VCaP (cell line): Measurements from ENCODE around the gene MAN2A1.

Source experiments
- H3K27ac ChIP-seq: fragments of 450-650 bp; 2 replicates; pipeline ENCODE4 v1.5.1; 2017
- CTCF ChIP-seq: fragments of 450-650 bp; conservative IDR thresholded peaks from 2 replicates; pipeline ENCODE4 v1.5.1; 2017; ENCODE audit warnings: mild to moderate bottlenecking, moderate library complexity

MAN2A1 gene

GRCh38 chr5:109689740-109690241, at the start of gene MAN2A1:
Gene MAN2A1 (plus strand): TSS chr5:109689927. CDS start chr5:109690418, 491 bp downstream.
- H3K27ac ChIP-seq, result peak within 1 kb of the TSS; percentile 84
- TF ChIP-seq CTCF, result no peak

GRCh38 chr5:109640976-109641375, 48.8 kb upstream of the MAN2A1 start:
- no peak overlapping the region for H3K27ac ChIP-seq
- no peak for TF ChIP-seq CTCF

- no peak for TF ChIP-seq CTCF
- H3K27ac ChIP-seq, result no peak overlapping the region
Measured at GRCh38 chr5:109643791-109644350, 45.9 kb upstream of the MAN2A1 start.

GRCh38 chr5:109644829-109645228, 44.9 kb upstream of the MAN2A1 start:
- no peak for TF ChIP-seq CTCF
- no peak overlapping the region for H3K27ac ChIP-seq

GRCh38 chr5:109645707-109646192, 44.0 kb upstream of the MAN2A1 start:
- no peak overlapping the region for H3K27ac ChIP-seq

GRCh38 chr5:109649318-109649717, 40.4 kb upstream of the MAN2A1 start:
- H3K27ac ChIP-seq, result no peak overlapping the region
- TF ChIP-seq CTCF, result no peak

More at GRCh38 chr5:109645707-109646192, 44.0 kb upstream of the MAN2A1 start:
- TF ChIP-seq CTCF, result no peak

GRCh38 chr5:109650493-109650892, 39.2 kb upstream of the MAN2A1 start:
- H3K27ac ChIP-seq, result no peak overlapping the region

More at GRCh38 chr5:109650493-109650892, 39.2 kb upstream of the MAN2A1 start:
- TF ChIP-seq CTCF, result no peak
